SK-N-SH treated with all-trans-retinoic acid at 6 μM for 48 hours (cell line): ENCODE results near the gene DROSHA.

ENCODE experiments used
- ARNTL ChIP-seq: fragments of 450-650 bp; formaldehyde crosslinking; IDR thresholded peaks from 2 replicates; pipeline ENCODE4 v1.5.0; 2020; ENCODE audit warnings: low read depth, mild to moderate bottlenecking, moderate library complexity, borderline replicate concordance
- BACH2 ChIP-seq: fragments of 250-450 bp; sonication (Bioruptor Pico); IDR thresholded peaks from 2 replicates; pipeline ENCODE4 v1.9.0; 2021; ENCODE audit warnings: mild to moderate bottlenecking, borderline replicate concordance
- ISL1 ChIP-seq: fragments of 250-450 bp; sonication (Bioruptor Pico); IDR thresholded peaks from 2 replicates; pipeline ENCODE4 v2.1.2; 2022; ENCODE audit warnings: mild to moderate bottlenecking, moderate library complexity
- OSR1 ChIP-seq: fragments of 250-450 bp; sonication (Bioruptor Pico); IDR thresholded peaks from 2 replicates; pipeline ENCODE4 v1.8.0; 2022; ENCODE audit warnings: moderate library complexity, mild to moderate bottlenecking, inconsistent platforms
- PATZ1 ChIP-seq: fragments of 250-450 bp; sonication (Bioruptor Pico); IDR thresholded peaks from 2 replicates; pipeline ENCODE4 v1.8.0; 2020; ENCODE audit warnings: mild to moderate bottlenecking, moderate library complexity, borderline replicate concordance
- POU6F1 ChIP-seq: fragments of 250-450 bp; sonication (Bioruptor Pico); IDR thresholded peaks from 2 replicates; pipeline ENCODE4 v1.8.0; 2021; ENCODE audit warnings: low read depth, mild to moderate bottlenecking, moderate library complexity, borderline replicate concordance
- RARB ChIP-seq: fragments of 250-450 bp; sonication (Bioruptor Pico); IDR thresholded peaks from 2 replicates; pipeline ENCODE4 v1.8.0; 2021; ENCODE audit warnings: mild to moderate bottlenecking, moderate library complexity
- SNAI2 ChIP-seq: fragments of 250-450 bp; sonication (Bioruptor Pico); IDR thresholded peaks from 2 replicates; pipeline ENCODE4 v1.5.0; 2020; ENCODE audit warnings: mild to moderate bottlenecking, moderate library complexity
- TOX ChIP-seq: fragments of 250-450 bp; sonication (Bioruptor Pico); IDR thresholded peaks from 2 replicates; pipeline ENCODE4 v1.8.0; 2021; ENCODE audit warnings: mild to moderate bottlenecking, moderate library complexity, borderline replicate concordance
- TSHZ2 ChIP-seq: fragments of 250-450 bp; sonication (Bioruptor Pico); IDR thresholded peaks from 2 replicates; pipeline ENCODE4 v1.5.0; 2020; ENCODE audit warnings: mild to moderate bottlenecking, moderate library complexity
- ZC3H10 ChIP-seq: fragments of 250-450 bp; sonication (Bioruptor Pico); IDR thresholded peaks from 2 replicates; pipeline ENCODE4 v1.5.1; 2021; ENCODE audit warnings: mild to moderate bottlenecking, moderate library complexity
- ZFP30 ChIP-seq: fragments of 450-650 bp; formaldehyde crosslinking; IDR thresholded peaks from 2 replicates; pipeline ENCODE4 v1.5.0; 2022; ENCODE audit warnings: mild to moderate bottlenecking, moderate library complexity
- ZNF8 ChIP-seq: fragments of 450-650 bp; formaldehyde crosslinking; IDR thresholded peaks from 2 replicates; pipeline ENCODE4 v1.5.0; 2020; ENCODE audit warnings: mild to moderate bottlenecking, moderate library complexity

- TF ChIP-seq ZC3H10 (CRISPR knock-in tag) (no peak), TSHZ2 (CRISPR knock-in tag) (no peak), ISL1 (no peak), ZFP30 (CRISPR knock-in tag) (no peak), TOX (CRISPR knock-in tag) (no peak), OSR1 (no peak), SNAI2 (CRISPR knock-in tag) (no peak), ARNTL (no peak), RARB (CRISPR knock-in tag) (no peak), BACH2 (CRISPR knock-in tag) (no peak), ZNF8 (no peak), POU6F1 (CRISPR knock-in tag) (no peak), PATZ1 (CRISPR knock-in tag) (no peak)
These were observed 139.8 kb downstream of the DROSHA start for GRCh38 chr5:31392061-31392460.
